Gastroesophageal sphincter (tissue), 4 donors: ENCODE measurements around the gene TXNRD1. TPM values are rescaled to one million over a fixed set of nuclear protein-coding genes. Genes with fewer than 3 reads are reported as not detected.

Experiments used
- ATAC-seq: fragments of 150-250 bp; one replicate; pipeline ENCODE4 v1.9.1; 2016; ENCODE audit warnings: mild to moderate bottlenecking, moderate library complexity
- H3K27ac ChIP-seq, 4 donors: fragments of 200-600 bp; sonication (generic) in 3 of 4; 1 replicate in 3 of 4; 2 replicates in 1 of 4; pipeline ENCODE4 v1.5.1; 2016 to 2019
- H3K27me3 ChIP-seq: fragments of 200-600 bp; sonication (generic); one replicate; pipeline ENCODE4 v1.5.1; 2019
- H3K36me3 ChIP-seq, 2 donors: fragments of 200-600 bp; sonication (generic); one replicate each; pipeline ENCODE4 v1.5.1; 2019; ENCODE audit warnings: control low read depth in 1 of 2
- H3K4me1 ChIP-seq, 3 donors: fragments of 200-600 bp; sonication (generic); 1 replicate in 2 of 3; 2 replicates in 1 of 3; pipeline ENCODE4 v1.5.1; 2016 to 2019; ENCODE audit warnings: control low read depth in 2 of 3
- H3K4me3 ChIP-seq, 2 donors: fragments of 200-600 bp; sonication (generic); one replicate each; pipeline ENCODE4 v1.5.1; 2019; ENCODE audit warnings: mild to moderate bottlenecking in 1 of 2, moderate library complexity in 1 of 2
- H3K9me3 ChIP-seq, 3 donors: fragments of 200-600 bp; sonication (generic); one replicate each; pipeline ENCODE4 v1.5.1; 2017 to 2019; ENCODE audit warnings: control low read depth in 2 of 3
- CTCF ChIP-seq, 4 experiments: fragments of 200-600 bp in 2 of 4; fragments of 450-650 bp in 2 of 4; sonication (generic) in 1 of 4; IDR thresholded peaks; one replicate each; pipeline ENCODE4 v1.5.1; 2017 to 2019; ENCODE audit warnings: antibody characterized with exemption in 4 of 4, mild to moderate bottlenecking in 2 of 4, moderate library complexity in 2 of 4
- EP300 ChIP-seq: sonication (generic); formaldehyde crosslinking; IDR thresholded peaks from one replicate; pipeline ENCODE4 v1.6.1; 2017; ENCODE audit warnings: antibody characterized with exemption, mild to moderate bottlenecking
- POLR2A ChIP-seq, 2 donors: fragments of 450-650 bp; IDR thresholded peaks; one replicate each; pipeline ENCODE4 v1.6.1; 2017; ENCODE audit warnings: antibody characterized with exemption in 2 of 2, mild to moderate bottlenecking in 2 of 2, moderate library complexity in 1 of 2
- POLR2AphosphoS5 ChIP-seq: sonication (generic); formaldehyde crosslinking; IDR thresholded peaks from one replicate; pipeline ENCODE4 v1.6.1; 2017; ENCODE audit warnings: antibody characterized with exemption
- WGBS, 2 donors: methylation state at CpG; one replicate each; pipeline ENCODE4 v1.1.5; 2018; ENCODE audit warnings: low coverage in 1 of 2; 5-methylcytosine and 5-hydroxymethylcytosine counted together
- total RNA-seq, 4 donors: library from RNA; depleted of rRNA; stranded (reverse); fragments of >200 nt; gene quantifications; one replicate each; pipeline ENCODE4 v1.1.0, GENCODE V29; 2016

The TXNRD1 gene
- total RNA-seq, 4 donors from 2014 or later, result 230 to 458 (median 305) TPM

- ATAC-seq, result no peak
- TF ChIP-seq CTCF (IDR thresholded peaks at IDR 0.05) (no peak), POLR2AphosphoS5 (no peak), EP300 (no peak), POLR2A (IDR thresholded peaks at IDR 0.05) (no peak)
- no peak overlapping the region for H3K4me3 ChIP-seq
- peaks cover 15 to 97% of the 10 kb centered on the region in 2 donors for H3K36me3 ChIP-seq
- no peaks in the 10 kb centered on the region for H3K9me3 ChIP-seq
- H3K27ac ChIP-seq, result no peak overlapping the region
- no peaks in the 10 kb centered on the region for H3K4me1 ChIP-seq
- no peaks in the 10 kb centered on the region for H3K27me3 ChIP-seq
- WGBS, 2 donors, result 76 to 83% methylated on average over 10 of the region's 10 CpGs
Observed at GRCh38 chr12:104315326-104316224, 100.0 kb downstream of the TXNRD1 start.

DNA sequence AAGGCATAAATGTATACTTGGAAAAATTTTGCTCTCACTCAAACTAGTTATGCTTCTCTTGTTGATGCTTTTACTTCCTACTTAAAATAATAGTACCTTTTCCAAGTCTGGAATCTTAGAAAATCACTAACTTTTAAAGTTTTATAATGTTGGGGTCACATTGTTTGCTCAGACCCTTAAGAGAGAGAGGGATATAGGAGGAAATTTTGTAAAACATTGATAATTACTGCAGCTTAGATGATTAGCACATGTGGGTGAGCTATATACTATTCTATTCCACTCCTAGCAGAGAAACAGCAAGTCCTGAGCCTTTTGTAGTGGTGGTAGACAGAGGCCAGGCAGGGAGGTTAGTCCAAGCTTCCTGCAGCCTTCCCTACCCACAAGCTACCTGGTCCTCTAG is 101.4 kb downstream of the TXNRD1 start:
- Histone ChIP-seq H3K9me3 (no peaks in the 10 kb centered on the region), H3K27me3 (no peaks in the 10 kb centered on the region), H3K36me3 (peaks cover 24 to 100% of the 10 kb centered on the region in 2 donors), H3K4me1 (no peaks in the 10 kb centered on the region), H3K4me3 (no peak overlapping the region), H3K27ac (no peak overlapping the region)
- ATAC-seq, result no peak
- TF ChIP-seq EP300, result no peak
- TF ChIP-seq CTCF (IDR thresholded peaks at IDR 0.05), result no peak
- TF ChIP-seq POLR2A (IDR thresholded peaks at IDR 0.05), result no peak
- TF ChIP-seq POLR2AphosphoS5, result no peak

- WGBS, 2 donors, result 90% methylated on average over 6 to 7 of the region's 7 CpGs
Observed at GRCh38 chr12:104317538-104318210, 102.1 kb downstream of the TXNRD1 start.

DNA sequence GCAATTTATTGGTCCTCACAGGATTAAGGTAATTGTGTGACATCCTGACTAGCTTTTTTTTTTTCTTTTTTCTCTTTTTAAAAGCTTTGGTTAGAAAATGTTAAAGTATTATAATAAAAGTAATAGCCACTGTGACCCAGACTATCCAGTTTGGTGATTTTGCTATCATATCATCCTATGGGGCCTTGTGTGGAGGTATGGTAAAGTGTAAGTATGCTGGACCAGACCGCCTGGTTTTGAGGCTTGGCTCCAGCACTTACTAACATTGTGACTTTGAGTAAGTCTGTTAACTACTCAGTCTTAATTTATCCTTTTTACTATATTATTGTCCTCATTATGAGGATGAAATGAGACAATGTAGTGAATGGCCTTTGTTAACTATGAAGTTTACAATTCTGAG is 103.4 kb downstream of the TXNRD1 start:
- Histone ChIP-seq H3K36me3 (peaks cover 24 to 91% of the 10 kb centered on the region in 2 donors), H3K4me3 (no peak overlapping the region), H3K9me3 (no peaks in the 10 kb centered on the region), H3K27ac (no peak overlapping the region), H3K4me1 (no peaks in the 10 kb centered on the region), H3K27me3 (no peaks in the 10 kb centered on the region)
- 67 to 90% methylated on average over 1 of the region's 1 CpG for WGBS, 2 donors
- no peak for ATAC-seq
- TF ChIP-seq CTCF (IDR thresholded peaks at IDR 0.05) (no peak), POLR2A (IDR thresholded peaks at IDR 0.05) (no peak)

More at GRCh38 chr12:104317538-104318210, 102.1 kb downstream of the TXNRD1 start:
- no peak for TF ChIP-seq EP300
- no peak for TF ChIP-seq POLR2A (IDR thresholded peaks at IDR 0.05)
- no peak for TF ChIP-seq POLR2AphosphoS5
- H3K9me3 ChIP-seq, result no peaks in the 10 kb centered on the region
- H3K4me3 ChIP-seq, result no peak overlapping the region
- no peaks in the 10 kb centered on the region for H3K27me3 ChIP-seq
- H3K4me1 ChIP-seq, result no peaks in the 10 kb centered on the region
- H3K27ac ChIP-seq, result no peak overlapping the region
- ATAC-seq, result no peak
- peaks cover 24 to 100% of the 10 kb centered on the region in 2 donors for H3K36me3 ChIP-seq

DNA sequence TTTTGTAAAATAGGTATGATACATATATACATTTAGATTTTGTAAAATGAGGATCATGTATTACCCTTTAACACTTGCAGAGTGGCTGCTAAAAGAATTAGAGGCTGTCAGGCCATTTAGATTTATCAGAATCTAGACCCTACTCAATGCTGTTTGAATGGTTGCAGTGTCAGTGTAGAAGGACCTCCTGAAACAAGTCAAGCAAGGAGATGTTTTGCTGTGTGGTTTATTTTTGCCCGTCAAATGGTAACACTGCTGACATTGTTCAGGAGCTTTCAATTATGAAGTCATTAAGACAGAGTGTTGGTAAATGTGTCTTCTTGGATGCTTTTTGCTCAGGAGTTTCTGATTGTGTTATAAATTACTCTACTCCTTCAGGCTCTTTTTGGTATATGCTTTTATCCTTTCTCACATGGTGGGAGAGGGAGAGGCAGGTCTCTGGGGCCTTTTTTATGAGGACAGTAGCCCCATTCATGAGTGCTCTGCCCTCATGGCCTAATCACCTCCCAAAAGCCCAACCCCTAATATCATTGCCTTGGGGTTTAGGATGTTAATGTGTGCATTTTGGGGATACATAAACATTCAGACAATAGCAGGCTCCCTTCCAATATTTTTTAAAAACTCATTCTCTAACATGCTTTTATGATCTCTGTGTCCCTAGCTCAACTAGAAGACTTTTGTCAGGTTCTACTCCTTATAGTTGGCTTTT is 104.5 kb downstream of the TXNRD1 start:
- Histone ChIP-seq H3K27ac (no peak overlapping the region), H3K9me3 (no peaks in the 10 kb centered on the region), H3K4me1 (no peaks in the 10 kb centered on the region), H3K36me3 (peaks cover 28 to 91% of the 10 kb centered on the region in 2 donors), H3K4me3 (no peak overlapping the region), H3K27me3 (no peaks in the 10 kb centered on the region)
- TF ChIP-seq EP300 (no peak), CTCF (IDR thresholded peaks at IDR 0.05) (no peak), POLR2A (IDR thresholded peaks at IDR 0.05) (no peak), POLR2AphosphoS5 (no peak)
- WGBS, 2 donors, result 80 to 100% methylated on average over 1 of the region's 1 CpG
- ATAC-seq, result no peak
